NCI-H2196 (cell line): ENCODE data around the gene ARHGEF28.

Source experiments
- DNase-seq: peaks from one replicate; lab custom pipeline; 2025; ENCODE audit not compliant: unreplicated experiment; lab: John Stamatoyannopoulos, UW

The ARHGEF28 gene

GRCh38 chr5:73812457-73812856 is 186.5 kb downstream of the ARHGEF28 start:
- no peak for DNase-seq

- no peak for DNase-seq
Measured at GRCh38 chr5:73812962-73813588, 187.1 kb downstream of the ARHGEF28 start.

GRCh38 chr5:73814233-73814846 is 188.3 kb downstream of the ARHGEF28 start:
- no peak for DNase-seq

- no peak for DNase-seq
Measured at GRCh38 chr5:73815631-73816030, 189.6 kb downstream of the ARHGEF28 start.

GRCh38 chr5:73816656-73817420 is 190.8 kb downstream of the ARHGEF28 start:
- no peak for DNase-seq

- DNase-seq: no peak
Measured at GRCh38 chr5:73818357-73818756, 192.4 kb downstream of the ARHGEF28 start.

GRCh38 chr5:73820326-73820725 is 194.3 kb downstream of the ARHGEF28 start:
- DNase-seq: no peak

GRCh38 chr5:73821003-73821402 is 195.0 kb downstream of the ARHGEF28 start:
- no peak for DNase-seq

- no peak for DNase-seq
Measured at GRCh38 chr5:73822278-73822988, 196.4 kb downstream of the ARHGEF28 start.

GRCh38 chr5:73822989-73823339 is 197.0 kb downstream of the ARHGEF28 start:
- DNase-seq: peak; percentile 22

- DNase-seq: no peak
Measured at GRCh38 chr5:73823508-73823925, 197.5 kb downstream of the ARHGEF28 start.

- no peak for DNase-seq
Measured at GRCh38 chr5:73825199-73825598, 199.2 kb downstream of the ARHGEF28 start.

GRCh38 chr5:73825736-73826135 is 199.7 kb downstream of the ARHGEF28 start:
- DNase-seq: no peak

GRCh38 chr5:73826301-73827105 is 200.5 kb downstream of the ARHGEF28 start:
- DNase-seq: peak; percentile 30

GRCh38 chr5:73827106-73827450 is 201.1 kb downstream of the ARHGEF28 start:
- DNase-seq: no peak

- no peak for DNase-seq
Measured at GRCh38 chr5:73828465-73828864, 202.5 kb downstream of the ARHGEF28 start.

- no peak for DNase-seq
Measured at GRCh38 chr5:73830646-73831045, 204.7 kb downstream of the ARHGEF28 start.

- DNase-seq: no peak
Measured at GRCh38 chr5:73831066-73831465, 205.1 kb downstream of the ARHGEF28 start.

GRCh38 chr5:73834693-73835092 is 208.7 kb downstream of the ARHGEF28 start:
- DNase-seq: no peak

- DNase-seq: no peak
Measured at GRCh38 chr5:73835726-73836125, 209.7 kb downstream of the ARHGEF28 start.

GRCh38 chr5:73836607-73837006 is 210.6 kb downstream of the ARHGEF28 start:
- DNase-seq: no peak
